GM21515 (cell line): ENCODE results near the gene PSG7.
"Not testable (repeated sequence)": the region's sequence is repeated elsewhere in the genome, so short reads cannot be mapped to it uniquely, and the experiment has no call there.

Experiments
- ATAC-seq: cut with Tn5 transposase; IDR thresholded peaks from one replicate; pipeline ENCODE4 v1.9.1; 2021; ENCODE audit not compliant: unreplicated experiment

PSG7 gene

GRCh38 chr19:42937107-42937506 is at the start of gene PSG7:
TSS of gene PSG7 (minus strand) at chr19:42937207. CDS start at chr19:42937076, 131 bp downstream.
- not testable (repeated sequence) for ATAC-seq

- ATAC-seq: no peak
Observed at GRCh38 chr19:42985588-42985987, 48.6 kb upstream of the PSG7 start.

GRCh38 chr19:42982111-42982510 is 45.1 kb upstream of the PSG7 start:
- ATAC-seq: not testable (repeated sequence)

- ATAC-seq: not testable (repeated sequence)
Observed at GRCh38 chr19:42971451-42971850, 34.4 kb upstream of the PSG7 start.

- no peak for ATAC-seq
Observed at GRCh38 chr19:42965176-42965575, 28.2 kb upstream of the PSG7 start.

GRCh38 chr19:42961119-42961518 is 24.1 kb upstream of the PSG7 start:
- no peak for ATAC-seq

GRCh38 chr19:42952126-42952525 is 15.1 kb upstream of the PSG7 start:
- ATAC-seq: not testable (repeated sequence)

GRCh38 chr19:42951476-42951875 is 14.5 kb upstream of the PSG7 start:
- ATAC-seq: not testable (repeated sequence)

GRCh38 chr19:42942187-42942789 is 5.3 kb upstream of the PSG7 start:
- no peak for ATAC-seq

GRCh38 chr19:42934726-42935125 is 2.3 kb downstream of the PSG7 start:
- not testable (repeated sequence) for ATAC-seq

- not testable (repeated sequence) for ATAC-seq
Observed at GRCh38 chr19:42934183-42934582, 2.8 kb downstream of the PSG7 start.

GRCh38 chr19:42933412-42933811 is 3.6 kb downstream of the PSG7 start:
- ATAC-seq: not testable (repeated sequence)

- not testable (repeated sequence) for ATAC-seq
Observed at GRCh38 chr19:42932485-42933101, 4.4 kb downstream of the PSG7 start.

GRCh38 chr19:42930214-42930613 is 6.8 kb downstream of the PSG7 start:
- not testable (repeated sequence) for ATAC-seq

GRCh38 chr19:42928896-42929295 is 8.1 kb downstream of the PSG7 start:
- ATAC-seq: no peak

- ATAC-seq: no peak
Observed at GRCh38 chr19:42926781-42927180, 10.2 kb downstream of the PSG7 start.

GRCh38 chr19:42923106-42923505 is 13.9 kb downstream of the PSG7 start:
- not testable (repeated sequence) for ATAC-seq

GRCh38 chr19:42920971-42921370 is 16.0 kb downstream of the PSG7 start:
- ATAC-seq: not testable (repeated sequence)

GRCh38 chr19:42919757-42920079 is 17.3 kb downstream of the PSG7 start:
- no peak for ATAC-seq

GRCh38 chr19:42919070-42919756 is 17.8 kb downstream of the PSG7 start:
- ATAC-seq: not testable (repeated sequence)

- not testable (repeated sequence) for ATAC-seq
Observed at GRCh38 chr19:42918377-42919069, 18.5 kb downstream of the PSG7 start.

GRCh38 chr19:42917634-42918033 is 19.4 kb downstream of the PSG7 start, which contains the start of gene PSG6:
TSS of gene PSG6 (minus strand) at chr19:42917894. CDS start at chr19:42917792, 102 bp downstream.
- ATAC-seq: not testable (repeated sequence)
